ENCODE results near the gene PTGDS. TPM values are rescaled to one million over a fixed set of nuclear protein-coding genes. Genes with fewer than 3 reads are reported as not detected.

The PTGDS gene
- total and polyA plus RNA-seq, 2 experiments from 2014 or later: 0.25 TPM; not detected in 1

DNA sequence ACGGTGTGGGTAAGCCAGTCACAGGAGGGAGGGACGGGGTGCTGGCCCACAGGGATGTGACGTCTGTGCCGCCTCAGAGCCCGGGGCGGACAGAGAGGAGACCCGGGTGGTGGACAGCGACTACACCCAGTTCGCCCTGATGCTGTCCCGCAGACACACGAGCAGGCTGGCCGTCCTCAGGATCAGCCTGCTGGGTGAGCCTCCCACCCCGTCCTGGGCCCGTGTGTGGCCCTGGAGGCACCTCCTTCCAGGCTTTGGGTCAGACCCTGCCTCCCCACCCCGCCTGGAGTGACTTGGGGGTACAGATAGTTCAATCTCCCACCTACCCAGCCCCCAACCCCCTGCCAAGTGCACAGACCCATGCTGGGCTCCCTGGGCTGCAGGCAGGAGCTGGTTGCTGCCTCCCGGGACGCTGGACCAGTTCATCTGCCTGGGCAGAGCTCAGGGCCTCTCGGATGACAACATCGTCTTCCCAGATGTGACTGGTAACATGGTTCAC lies 23.5 kb upstream of the PTGDS start:
- Histone ChIP-seq H3F3A (ENCODE audit: insufficient read depth) (no peaks in the 10 kb centered on the region), H3K4me2 (ENCODE audit: unreplicated experiment) (no peak overlapping the region), H3K27me3 (replicated peaks; ENCODE audit: insufficient read depth) (no peaks in the 10 kb centered on the region; the same call in 1 of the 2 replicates), H3K9me3 (ENCODE audit: low read depth) (no peaks in the 10 kb centered on the region), H3K79me2 (ENCODE audit: insufficient read depth) (no peaks in the 10 kb centered on the region), H3K4me1 (ENCODE audit: insufficient read depth) (no peaks in the 10 kb centered on the region), H3K9me2 (ENCODE audit: insufficient read depth) (no peaks in the 10 kb centered on the region), H3K4me3 (no peak overlapping the region), H4K20me1 (ENCODE audit: insufficient read depth) (no peaks in the 10 kb centered on the region), H3K9ac (no peak overlapping the region), H2AFZ (no peak overlapping the region), H3K27ac (no peak overlapping the region), H3K36me3 (ENCODE audit: low read depth) (no peaks in the 10 kb centered on the region)
- WGBS, 2 experiments (ENCODE audit: low coverage in 1 of 2, low lambda C conversion rate in 2 of 2, missing lambda C conversion rate in 2 of 2): 54 to 59% methylated on average over 18 to 19 of the region's 19 CpGs
- no peak for DNase-seq
- in situ Hi-C loops (cut with MboI): no loop called here
- TF ChIP-seq EZH2phosphoT487 (IDR thresholded peaks at IDR 0.05; ENCODE audit: insufficient read depth, low read depth) (no peak), EZH2 (IDR thresholded peaks at IDR 0.05; ENCODE audit: insufficient read depth, poor library complexity, severe bottlenecking) (no peak)

DNA sequence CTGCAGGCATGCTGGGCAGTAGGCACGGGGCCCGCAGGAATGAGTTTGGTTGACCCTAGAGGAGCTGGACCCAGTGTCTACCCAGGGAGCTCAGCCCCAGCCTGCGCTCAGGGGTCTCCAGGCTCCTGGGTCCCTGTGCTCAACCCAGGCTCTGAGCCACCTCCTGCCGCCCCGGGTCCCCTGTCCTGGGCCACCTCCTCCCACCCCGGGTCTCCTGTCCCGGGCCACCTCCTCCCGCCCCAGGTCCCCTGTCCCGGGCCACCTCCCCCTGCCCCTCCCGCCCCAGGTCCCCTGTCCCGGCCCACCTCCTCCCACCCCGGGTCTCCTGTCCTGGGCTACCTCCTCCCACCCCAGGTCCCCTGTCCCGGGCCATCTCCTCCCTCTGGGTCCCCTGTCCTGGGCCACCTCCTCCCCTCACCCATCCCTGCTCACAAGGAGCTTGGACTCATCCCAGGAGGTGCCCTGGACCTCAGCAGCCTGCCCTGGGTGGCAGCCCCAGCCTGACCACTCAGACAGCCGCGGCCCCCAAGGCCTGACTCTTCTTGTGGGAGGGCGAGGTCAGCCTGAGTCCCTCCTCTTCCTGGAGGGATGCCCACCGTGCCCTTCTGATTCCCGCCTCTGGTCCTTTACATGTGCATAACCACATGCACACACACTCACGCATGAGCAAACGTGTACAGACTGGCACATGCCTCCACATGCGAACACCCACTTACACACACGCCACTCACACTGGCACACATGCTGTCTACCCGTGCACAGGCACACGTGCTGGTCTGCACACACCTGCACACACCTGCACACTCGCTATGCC lies 22.8 kb upstream of the PTGDS start:
- Histone ChIP-seq H3K36me3 (ENCODE audit: low read depth) (no peaks in the 10 kb centered on the region), H3K4me2 (ENCODE audit: unreplicated experiment) (no peak overlapping the region), H3K4me1 (ENCODE audit: insufficient read depth) (no peaks in the 10 kb centered on the region), H3K9me2 (ENCODE audit: insufficient read depth) (no peaks in the 10 kb centered on the region), H3K27me3 (replicated peaks; ENCODE audit: insufficient read depth) (no peaks in the 10 kb centered on the region; the same call in 1 of the 2 replicates), H2AFZ (no peak overlapping the region), H4K20me1 (ENCODE audit: insufficient read depth) (no peaks in the 10 kb centered on the region), H3K79me2 (ENCODE audit: insufficient read depth) (no peaks in the 10 kb centered on the region), H3K4me3 (no peak overlapping the region), H3K9me3 (ENCODE audit: low read depth) (no peaks in the 10 kb centered on the region), H3K27ac (no peak overlapping the region), H3K9ac (no peak overlapping the region), H3F3A (ENCODE audit: insufficient read depth) (no peaks in the 10 kb centered on the region)
- no peak for TF ChIP-seq EZH2phosphoT487 (IDR thresholded peaks at IDR 0.05; ENCODE audit: insufficient read depth, low read depth)
- TF ChIP-seq EZH2 (IDR thresholded peaks at IDR 0.05; ENCODE audit: insufficient read depth, poor library complexity, severe bottlenecking): no peak
- in situ Hi-C loops (cut with MboI): no loop called here
- WGBS, 2 experiments (ENCODE audit: low coverage in 1 of 2, low lambda C conversion rate in 2 of 2, missing lambda C conversion rate in 2 of 2): 60 to 62% methylated on average over 14 to 24 of the region's 25 CpGs
- DNase-seq: no peak

DNA sequence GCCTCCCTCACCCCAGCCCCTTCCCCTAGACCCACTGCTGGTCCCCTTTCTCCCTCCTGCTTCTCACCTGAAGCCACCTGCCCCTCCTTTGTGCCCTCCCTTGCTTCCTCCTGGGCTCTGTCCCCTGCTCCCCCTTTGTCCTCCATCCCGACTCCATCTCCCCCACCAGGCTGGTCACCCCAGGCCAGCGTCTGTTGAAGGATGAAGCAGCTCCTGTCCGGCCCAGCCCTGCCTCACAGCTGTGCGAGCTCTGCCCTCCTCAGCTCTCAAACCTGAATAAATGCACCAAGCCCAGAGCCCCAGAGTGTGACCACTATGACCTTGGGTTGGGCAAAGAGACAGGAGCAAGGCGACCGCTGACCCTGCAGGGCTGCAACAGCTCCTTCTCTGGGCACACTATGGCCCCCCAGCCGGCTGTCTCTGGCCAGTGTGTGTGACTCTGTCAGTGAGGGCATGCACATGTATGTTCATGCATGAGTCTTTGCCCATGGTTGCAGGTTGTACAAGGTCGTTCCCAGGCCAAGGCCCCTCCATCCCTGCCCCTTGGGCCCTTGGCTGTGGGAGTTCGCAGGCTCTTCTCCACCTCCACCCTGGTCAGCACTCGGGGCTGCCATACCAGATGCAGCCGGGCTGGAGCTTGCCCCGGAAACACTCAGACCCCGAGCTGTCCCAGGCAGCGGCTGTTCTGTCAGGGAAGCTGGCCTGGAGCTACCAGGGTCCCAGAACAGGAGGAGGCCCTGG lies 21.9 kb upstream of the PTGDS start:
- Histone ChIP-seq H3K4me3 (no peak overlapping the region), H3K79me2 (ENCODE audit: insufficient read depth) (no peaks in the 10 kb centered on the region), H3K27ac (no peak overlapping the region), H3K4me1 (ENCODE audit: insufficient read depth) (no peaks in the 10 kb centered on the region), H2AFZ (no peak overlapping the region), H3K9me3 (ENCODE audit: low read depth) (no peaks in the 10 kb centered on the region), H3K27me3 (replicated peaks; ENCODE audit: insufficient read depth) (no peaks in the 10 kb centered on the region; the same call in 1 of the 2 replicates), H4K20me1 (ENCODE audit: insufficient read depth) (no peaks in the 10 kb centered on the region), H3K9me2 (ENCODE audit: insufficient read depth) (no peaks in the 10 kb centered on the region), H3K9ac (no peak overlapping the region), H3F3A (ENCODE audit: insufficient read depth) (no peaks in the 10 kb centered on the region), H3K36me3 (ENCODE audit: low read depth) (no peaks in the 10 kb centered on the region), H3K4me2 (ENCODE audit: unreplicated experiment) (no peak overlapping the region)
- no peak for DNase-seq
- no peak for TF ChIP-seq EZH2phosphoT487 (IDR thresholded peaks at IDR 0.05; ENCODE audit: insufficient read depth, low read depth)
- no peak for TF ChIP-seq EZH2 (IDR thresholded peaks at IDR 0.05; ENCODE audit: insufficient read depth, poor library complexity, severe bottlenecking)
- in situ Hi-C loops (cut with MboI): no loop called here
- 66 to 71% methylated on average over 14 of the region's 14 CpGs for WGBS, 2 experiments (ENCODE audit: low coverage in 1 of 2, low lambda C conversion rate in 2 of 2, missing lambda C conversion rate in 2 of 2)

DNA sequence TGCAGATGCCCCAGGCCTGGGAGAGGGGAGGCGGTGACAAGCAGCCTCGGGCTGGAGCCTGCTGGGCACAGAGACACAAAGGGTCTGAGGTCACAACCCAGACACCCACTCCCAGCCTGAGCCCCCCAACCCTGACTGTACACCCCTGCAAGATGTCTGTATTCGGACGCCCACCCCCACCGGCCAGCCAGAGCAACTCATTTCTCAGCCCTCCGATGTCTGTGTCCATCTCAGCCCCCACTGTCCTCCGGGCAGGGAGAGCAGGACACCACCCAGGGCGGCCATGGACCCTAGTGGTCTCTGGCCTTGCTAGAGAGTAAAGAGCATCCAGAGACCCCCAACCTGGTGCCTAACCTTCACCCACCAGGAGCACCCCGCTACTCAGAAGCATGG lies 21.4 kb upstream of the PTGDS start:
- no peak overlapping the region for H3K4me2 ChIP-seq (ENCODE audit: unreplicated experiment)
- no peaks in the 10 kb centered on the region for H3K36me3 ChIP-seq (ENCODE audit: low read depth)
- no peak overlapping the region for H2AFZ ChIP-seq
- TF ChIP-seq EZH2phosphoT487 (IDR thresholded peaks at IDR 0.05; ENCODE audit: insufficient read depth, low read depth) (no peak), EZH2 (IDR thresholded peaks at IDR 0.05; ENCODE audit: insufficient read depth, poor library complexity, severe bottlenecking) (no peak)
- H3K4me3 ChIP-seq: no peak overlapping the region
- H4K20me1 ChIP-seq (ENCODE audit: insufficient read depth): no peaks in the 10 kb centered on the region
- H3K79me2 ChIP-seq (ENCODE audit: insufficient read depth): no peaks in the 10 kb centered on the region
- in situ Hi-C loops (cut with MboI): no loop called here
- no peak overlapping the region for H3K27ac ChIP-seq
- DNase-seq: no peak
- H3K27me3 ChIP-seq (replicated peaks; ENCODE audit: insufficient read depth): no peaks in the 10 kb centered on the region; the same call in 1 of the 2 replicates
- 71 to 76% methylated on average over 9 of the region's 9 CpGs for WGBS, 2 experiments (ENCODE audit: low coverage in 1 of 2, low lambda C conversion rate in 2 of 2, missing lambda C conversion rate in 2 of 2)
- H3K9ac ChIP-seq: no peak overlapping the region
- no peaks in the 10 kb centered on the region for H3K4me1 ChIP-seq (ENCODE audit: insufficient read depth)
- H3K9me2 ChIP-seq (ENCODE audit: insufficient read depth): no peaks in the 10 kb centered on the region
- H3K9me3 ChIP-seq (ENCODE audit: low read depth): no peaks in the 10 kb centered on the region
- H3F3A ChIP-seq (ENCODE audit: insufficient read depth): no peaks in the 10 kb centered on the region
